Breast epithelium (tissue), 4 donors: Measurements from ENCODE around the gene BEAN1. TPM values are rescaled to one million over a fixed set of nuclear protein-coding genes. Genes with fewer than 3 reads are reported as not detected.

Source experiments
- DNase-seq, 2 donors: peaks; one replicate each; pipeline ENCODE4 v3.0.0-alpha.2; 2019; ENCODE audit warnings: low spot score in 2 of 2
- H3K27ac ChIP-seq, 2 donors: fragments of 200-600 bp; sonication (generic) in 1 of 2; one replicate each; pipeline ENCODE4 v1.5.1; 2016 to 2019; ENCODE audit warnings: mild to moderate bottlenecking in 1 of 2
- H3K27me3 ChIP-seq, 2 donors: fragments of 200-600 bp; sonication (generic) in 1 of 2; one replicate each; pipeline versions ENCODE4 v1.5.1 to v1.6.0; 2017 to 2019; ENCODE audit warnings: control low read depth in 1 of 2, mild to moderate bottlenecking in 1 of 2
- H3K36me3 ChIP-seq: fragments of 200-600 bp; one replicate; pipeline ENCODE4 v1.5.1; 2019
- H3K4me1 ChIP-seq, 2 donors: fragments of 200-600 bp; sonication (generic); one replicate each; pipeline ENCODE4 v1.5.1; 2016 to 2019; ENCODE audit warnings: control low read depth in 1 of 2
- H3K4me3 ChIP-seq, 3 donors: fragments of 200-600 bp; sonication (generic); 1 replicate in 2 of 3; 2 replicates in 1 of 3; pipeline ENCODE4 v1.5.1; 2016 to 2019; ENCODE audit warnings: mild to moderate bottlenecking in 3 of 3, moderate library complexity in 2 of 3
- H3K9me3 ChIP-seq, 2 donors: fragments of 200-600 bp; sonication (generic) in 1 of 2; one replicate each; pipeline ENCODE4 v1.5.1; 2016 to 2019; ENCODE audit warnings: control low read depth in 1 of 2
- CTCF ChIP-seq, 3 donors: fragments of 450-650 bp; IDR thresholded peaks; one replicate each; pipeline ENCODE4 v1.5.1; 2016 to 2017; ENCODE audit warnings: antibody characterized with exemption in 3 of 3, mild to moderate bottlenecking in 3 of 3, moderate library complexity in 3 of 3
- POLR2A ChIP-seq: fragments of 450-650 bp; IDR thresholded peaks from one replicate; pipeline ENCODE4 v1.6.1; 2016; ENCODE audit warnings: antibody characterized with exemption, mild to moderate bottlenecking, moderate library complexity
- POLR2AphosphoS5 ChIP-seq, 3 donors: sonication (generic); formaldehyde crosslinking; IDR thresholded peaks; one replicate each; pipeline ENCODE4 v1.6.1; 2017; ENCODE audit warnings: antibody characterized with exemption in 3 of 3
- intact Hi-C: fragments of 100-400 bp; cut with DNase I; formaldehyde crosslinking; loops from one replicate; pipeline ENCODE4 v1.15.1; 2023; ENCODE audit warnings: low total_unique reads
- total RNA-seq, 3 donors: library from RNA; depleted of rRNA; stranded (reverse); fragments of >200 nt; gene quantifications; one replicate each; pipeline ENCODE4 v1.1.0, GENCODE V29; 2016

The BEAN1 gene
- total RNA-seq, 3 donors from 2014 or later, result 0.16 to 3.5 TPM; not detected in 1

- intact Hi-C loops, result loop anchor here (5.0 to 10.0 kb wide), 2 partner anchors 77 to 460 kb away; no protein-coding TSS in a partner anchor
- H3K27me3 ChIP-seq, result no peaks in the 10 kb centered on the region
- DNase-seq, result no peak
- H3K4me1 ChIP-seq, result peaks cover 0 to 7% of the 10 kb centered on the region in 2 donors
- H3K4me3 ChIP-seq, result no peak overlapping the region
- H3K27ac ChIP-seq, result no peak overlapping the region
- no peaks in the 10 kb centered on the region for H3K36me3 ChIP-seq
- H3K9me3 ChIP-seq, result no peaks in the 10 kb centered on the region
- no peak for TF ChIP-seq POLR2A
- no peak for TF ChIP-seq POLR2AphosphoS5 (IDR thresholded peaks at IDR 0.05)
- no peak for TF ChIP-seq CTCF (IDR thresholded peaks at IDR 0.05)
Observed at GRCh38 chr16:66405057-66405783, 21.9 kb upstream of the BEAN1 start.

- intact Hi-C loops, result loop anchor here (5.0 to 10.0 kb wide), 2 partner anchors 76 to 458 kb away; no protein-coding TSS in a partner anchor
- Histone ChIP-seq H3K36me3 (no peaks in the 10 kb centered on the region), H3K4me1 (peaks cover 0 to 7% of the 10 kb centered on the region in 2 donors), H3K27me3 (no peaks in the 10 kb centered on the region), H3K9me3 (no peaks in the 10 kb centered on the region), H3K4me3 (peak overlapping the region; percentile 34 to 77 (median 56)), H3K27ac (peak overlapping the region in 1 of 2 donors; percentile 33)
- TF ChIP-seq POLR2A (no peak), CTCF (IDR thresholded peaks at IDR 0.05) (peak; percentile 89 to 96 (median 90)), POLR2AphosphoS5 (IDR thresholded peaks at IDR 0.05) (peak in 1 of 3 donors; percentile 7)
- peak; percentile 71 to 88 for DNase-seq
Observed at GRCh38 chr16:66406534-66407221, 20.4 kb upstream of the BEAN1 start.

- intact Hi-C loops, result loop anchor here (5.0 to 10.0 kb wide), 2 partner anchors 74 to 456 kb away; no protein-coding TSS in a partner anchor
- H3K27me3 ChIP-seq, result no peaks in the 10 kb centered on the region
- TF ChIP-seq CTCF (IDR thresholded peaks at IDR 0.05) (no peak), POLR2AphosphoS5 (IDR thresholded peaks at IDR 0.05) (no peak), POLR2A (no peak)
- H3K4me1 ChIP-seq, result peaks cover 0 to 7% of the 10 kb centered on the region in 2 donors
- H3K4me3 ChIP-seq, result peak overlapping the region in 1 of 3 donors; percentile 16
- peak in 1 of 2 donors; percentile 44 for DNase-seq
- H3K27ac ChIP-seq, result peak overlapping the region; percentile 27 to 88
- no peaks in the 10 kb centered on the region for H3K36me3 ChIP-seq
- no peaks in the 10 kb centered on the region for H3K9me3 ChIP-seq
Observed at GRCh38 chr16:66408163-66409048, 18.7 kb upstream of the BEAN1 start.

GRCh38 chr16:66409156-66409555 is 17.9 kb upstream of the BEAN1 start:
- Histone ChIP-seq H3K4me3 (no peak overlapping the region), H3K9me3 (no peaks in the 10 kb centered on the region), H3K4me1 (peaks cover 0 to 7% of the 10 kb centered on the region in 2 donors), H3K27ac (peak overlapping the region in 1 of 2 donors; percentile 88), H3K36me3 (no peaks in the 10 kb centered on the region), H3K27me3 (no peaks in the 10 kb centered on the region)
- no peak for DNase-seq
- intact Hi-C loops, result loop anchor here (5.0 to 10.0 kb wide), 2 partner anchors 73 to 456 kb away; no protein-coding TSS in a partner anchor
- no peak for TF ChIP-seq POLR2A
- no peak for TF ChIP-seq CTCF (IDR thresholded peaks at IDR 0.05)
- no peak for TF ChIP-seq POLR2AphosphoS5 (IDR thresholded peaks at IDR 0.05)
